K562 (cell line): ENCODE results near the gene C2orf76. TPM values are rescaled to one million over a fixed set of nuclear protein-coding genes. Genes with fewer than 3 reads are reported as not detected.

ENCODE experiments used
- CHD1 ChIP-seq: fragments of 200-600 bp; sonication (generic); IDR thresholded peaks from one replicate; pipeline ENCODE4 v1.6.1; 2012; ENCODE audit warnings: mild to moderate bottlenecking, moderate library complexity, low read length, inconsistent platforms
- CREBBP ChIP-seq: IDR thresholded peaks from one replicate; pipeline ENCODE4 v1.6.1; 2012; ENCODE audit warnings: low read depth, mild to moderate bottlenecking, control low read depth, inconsistent platforms, low read length
- FOXA1 ChIP-seq: fragments of 450-650 bp; IDR thresholded peaks from 2 replicates; pipeline ENCODE4 v1.6.1; 2016; ENCODE audit warnings: mild to moderate bottlenecking, borderline replicate concordance
- GATA2 ChIP-seq: sonication (generic); formaldehyde crosslinking; IDR thresholded peaks from 2 replicates; pipeline ENCODE4 v1.4.0; 2020; ENCODE audit warnings: mild to moderate bottlenecking, missing genetic modification reagents
- IFI16 ChIP-seq: fragments of 250-450 bp; sonication (Bioruptor Pico); IDR thresholded peaks from 2 replicates; pipeline ENCODE4 v2.1.2; 2022; ENCODE audit warnings: mild to moderate bottlenecking, inconsistent platforms
- KDM4B ChIP-seq, 2 experiments: fragments of 450-650 bp in 1 of 2; sonication (generic) in 1 of 2; IDR thresholded peaks; 2 replicates each; pipeline ENCODE4 v1.6.1; 2016 to 2017; ENCODE audit warnings: borderline replicate concordance in 2 of 2, antibody characterized with exemption in 1 of 2, low read depth in 1 of 2, mild to moderate bottlenecking in 1 of 2
- LCOR ChIP-seq: sonication (generic); formaldehyde crosslinking; IDR thresholded peaks from 2 replicates; pipeline ENCODE4 v1.8.0; 2022; ENCODE audit warnings: mild to moderate bottlenecking, missing genetic modification reagents
- NONO ChIP-seq, 2 experiments: fragments of 200-400 bp in 1 of 2; fragments of 450-650 bp in 1 of 2; formaldehyde crosslinking in 1 of 2; IDR thresholded peaks; 2 replicates each; pipeline ENCODE4 v1.6.1; 2017; ENCODE audit warnings: low read depth in 2 of 2, mild to moderate bottlenecking in 2 of 2, moderate library complexity in 2 of 2, low read length in 1 of 2
- PCBP2 ChIP-seq: fragments of 200-400 bp; formaldehyde crosslinking; IDR thresholded peaks from 2 replicates; pipeline ENCODE4 v1.6.1; 2018; ENCODE audit warnings: low read length, low read depth, mild to moderate bottlenecking, moderate library complexity; ENCODE audit not compliant: poor library complexity, severe bottlenecking
- PURB ChIP-seq: sonication (generic); formaldehyde crosslinking; IDR thresholded peaks from 2 replicates; pipeline ENCODE4 v1.9.0; 2021; ENCODE audit warnings: low read depth, mild to moderate bottlenecking, missing genetic modification reagents
- SMAD2 ChIP-seq: fragments of 150-350 bp; IDR thresholded peaks from 2 replicates; pipeline ENCODE4 v1.6.1; 2014; ENCODE audit warnings: low read depth, mild to moderate bottlenecking, low read length
- THRAP3 ChIP-seq: fragments of 450-650 bp; IDR thresholded peaks from 2 replicates; pipeline ENCODE4 v1.6.1; 2016; ENCODE audit warnings: mild to moderate bottlenecking, inconsistent platforms, borderline replicate concordance
- TSC22D4 ChIP-seq: fragments of 450-650 bp; IDR thresholded peaks from 2 replicates; pipeline ENCODE4 v1.6.1; 2016; ENCODE audit warnings: missing genetic modification characterization, missing biosample characterization, control low read depth
- ZC3H4 ChIP-seq: sonication (generic); formaldehyde crosslinking; IDR thresholded peaks from 2 replicates; pipeline ENCODE4 v1.9.0; 2021; ENCODE audit warnings: missing genetic modification reagents, borderline replicate concordance
- ZNF561 ChIP-seq: fragments of 450-650 bp; formaldehyde crosslinking; conservative IDR thresholded peaks from 2 replicates; pipeline ENCODE4 v1.4.0; 2020; ENCODE audit warnings: mild to moderate bottlenecking, moderate library complexity
- polyA plus RNA-seq, 8 experiments: library from polyadenylated mRNA; depleted of rRNA in 4 of 8; stranded (reverse) in 5 of 8; unstranded in 3 of 8; fragments of >200 nt; fragmentation: Nextera tagmentation in 2 of 8; fragmentation: Illumina TruSeq in 1 of 8; extraction: Ambion mirVana in 2 of 8; extraction: Trizol in 1 of 8; gene quantifications; 2 replicates each; pipeline versions ENCODE4 v1.2.1 to v1.2.3, GENCODE V29; 2011 to 2014; ENCODE audit warnings: inconsistent platforms in 1 of 8, missing spikeins in 1 of 8
- total RNA-seq, 7 experiments: library from RNA; depleted of rRNA in 6 of 7; stranded (reverse); fragments of >200 nt in 6 of 7; fragmentation: Illumina TruSeq in 2 of 7; extraction: Trizol in 2 of 7; gene quantifications; 2 replicates each; pipeline versions ENCODE4 v1.2.1 to v1.2.3, GENCODE V29; 2011 to 2021; ENCODE audit warnings: low replicate concordance in 1 of 7
- TF ChIP-seq, protein P1 (sequence below): fragments of 200-800 bp; sonication (Bioruptor generic); IDR thresholded peaks from 2 replicates; pipeline ENCODE4 v1.6.1; 2017; ENCODE audit warnings: missing genetic modification characterization, missing compliant biosample characterization
- TF ChIP-seq, protein P2 (sequence below): sonication (generic); formaldehyde crosslinking; IDR thresholded peaks from 2 replicates; pipeline ENCODE4 v1.8.0; 2022; ENCODE audit warnings: missing genetic modification reagents, mild to moderate bottlenecking, borderline replicate concordance
- TF ChIP-seq, protein P3 (sequence below): fragments of 450-650 bp; IDR thresholded peaks from 2 replicates; pipeline ENCODE4 v1.6.1; 2014; ENCODE audit warnings: low read depth, mild to moderate bottlenecking, moderate library complexity, borderline replicate concordance
- TF ChIP-seq, protein P4 (sequence below): fragments of 450-650 bp; formaldehyde crosslinking; IDR thresholded peaks from 2 replicates; pipeline ENCODE4 v1.4.0; 2020; ENCODE audit warnings: mild to moderate bottlenecking, moderate library complexity
- TF ChIP-seq, protein P5 (sequence below): sonication (generic); formaldehyde crosslinking; IDR thresholded peaks from 2 replicates; pipeline ENCODE4 v1.9.0; 2022; ENCODE audit warnings: mild to moderate bottlenecking, missing genetic modification reagents

The C2orf76 gene
- total and polyA plus RNA-seq, 9 of the 15 experiments (the other 6 are each of a cell fraction or from before 2014, with no cell fraction given) = 4.8 to 26.2 (median 14.5) TPM

DNA sequence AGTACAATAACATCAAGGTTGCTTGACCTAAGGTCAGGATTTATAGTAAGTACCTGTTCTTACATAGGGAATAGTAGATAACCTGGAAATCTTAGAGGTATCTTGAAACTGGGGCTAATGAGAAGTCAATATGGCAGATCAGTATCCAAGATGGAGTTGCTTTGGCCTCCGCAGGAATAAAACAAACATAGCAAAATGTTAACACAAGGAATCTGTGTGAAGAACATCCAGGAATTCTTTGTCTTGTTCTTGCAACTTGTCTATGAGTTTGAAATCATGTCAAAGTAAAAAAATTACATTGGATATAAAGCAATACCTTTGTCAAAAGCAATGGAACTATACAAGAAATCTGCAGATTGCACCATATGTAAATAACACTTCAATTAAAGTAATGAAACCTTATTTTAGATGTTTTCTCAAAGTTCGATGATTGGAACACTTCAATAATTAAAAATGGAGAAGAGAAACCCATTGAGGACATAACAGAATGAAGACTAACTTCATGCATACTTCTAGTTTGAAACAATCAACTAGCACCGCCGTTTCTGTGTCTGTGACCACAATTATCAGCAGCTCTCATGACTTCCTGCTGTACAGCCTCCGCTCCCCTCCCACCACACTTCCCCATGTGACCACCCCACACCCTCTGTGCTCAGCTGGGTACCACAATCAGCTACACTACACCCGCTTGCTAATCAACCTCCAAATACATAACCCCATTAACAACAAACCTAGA lies 27.6 kb downstream of the C2orf76 start (continued):
- no peak; the same call in 1 of the 2 replicates for TF ChIP-seq ZNF561 (CRISPR knock-in tag)
- TF ChIP-seq CHD1 = no peak
- TF ChIP-seq, protein P1, sequence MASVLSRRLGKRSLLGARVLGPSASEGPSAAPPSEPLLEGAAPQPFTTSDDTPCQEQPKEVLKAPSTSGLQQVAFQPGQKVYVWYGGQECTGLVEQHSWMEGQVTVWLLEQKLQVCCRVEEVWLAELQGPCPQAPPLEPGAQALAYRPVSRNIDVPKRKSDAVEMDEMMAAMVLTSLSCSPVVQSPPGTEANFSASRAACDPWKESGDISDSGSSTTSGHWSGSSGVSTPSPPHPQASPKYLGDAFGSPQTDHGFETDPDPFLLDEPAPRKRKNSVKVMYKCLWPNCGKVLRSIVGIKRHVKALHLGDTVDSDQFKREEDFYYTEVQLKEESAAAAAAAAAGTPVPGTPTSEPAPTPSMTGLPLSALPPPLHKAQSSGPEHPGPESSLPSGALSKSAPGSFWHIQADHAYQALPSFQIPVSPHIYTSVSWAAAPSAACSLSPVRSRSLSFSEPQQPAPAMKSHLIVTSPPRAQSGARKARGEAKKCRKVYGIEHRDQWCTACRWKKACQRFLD (CRISPR knock-in tag) = peak; percentile 95
- TF ChIP-seq PCBP2 = no peak
- peak; percentile 77; the same call in 1 of the 2 replicates for TF ChIP-seq IFI16 (CRISPR knock-in tag)
- no peak for TF ChIP-seq FOXA1
- TF ChIP-seq, protein P2, sequence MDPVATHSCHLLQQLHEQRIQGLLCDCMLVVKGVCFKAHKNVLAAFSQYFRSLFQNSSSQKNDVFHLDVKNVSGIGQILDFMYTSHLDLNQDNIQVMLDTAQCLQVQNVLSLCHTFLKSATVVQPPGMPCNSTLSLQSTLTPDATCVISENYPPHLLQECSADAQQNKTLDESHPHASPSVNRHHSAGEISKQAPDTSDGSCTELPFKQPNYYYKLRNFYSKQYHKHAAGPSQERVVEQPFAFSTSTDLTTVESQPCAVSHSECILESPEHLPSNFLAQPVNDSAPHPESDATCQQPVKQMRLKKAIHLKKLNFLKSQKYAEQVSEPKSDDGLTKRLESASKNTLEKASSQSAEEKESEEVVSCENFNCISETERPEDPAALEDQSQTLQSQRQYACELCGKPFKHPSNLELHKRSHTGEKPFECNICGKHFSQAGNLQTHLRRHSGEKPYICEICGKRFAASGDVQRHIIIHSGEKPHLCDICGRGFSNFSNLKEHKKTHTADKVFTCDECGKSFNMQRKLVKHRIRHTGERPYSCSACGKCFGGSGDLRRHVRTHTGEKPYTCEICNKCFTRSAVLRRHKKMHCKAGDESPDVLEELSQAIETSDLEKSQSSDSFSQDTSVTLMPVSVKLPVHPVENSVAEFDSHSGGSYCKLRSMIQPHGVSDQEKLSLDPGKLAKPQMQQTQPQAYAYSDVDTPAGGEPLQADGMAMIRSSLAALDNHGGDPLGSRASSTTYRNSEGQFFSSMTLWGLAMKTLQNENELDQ (CRISPR knock-in tag) = no peak
- TF ChIP-seq, protein P3, sequence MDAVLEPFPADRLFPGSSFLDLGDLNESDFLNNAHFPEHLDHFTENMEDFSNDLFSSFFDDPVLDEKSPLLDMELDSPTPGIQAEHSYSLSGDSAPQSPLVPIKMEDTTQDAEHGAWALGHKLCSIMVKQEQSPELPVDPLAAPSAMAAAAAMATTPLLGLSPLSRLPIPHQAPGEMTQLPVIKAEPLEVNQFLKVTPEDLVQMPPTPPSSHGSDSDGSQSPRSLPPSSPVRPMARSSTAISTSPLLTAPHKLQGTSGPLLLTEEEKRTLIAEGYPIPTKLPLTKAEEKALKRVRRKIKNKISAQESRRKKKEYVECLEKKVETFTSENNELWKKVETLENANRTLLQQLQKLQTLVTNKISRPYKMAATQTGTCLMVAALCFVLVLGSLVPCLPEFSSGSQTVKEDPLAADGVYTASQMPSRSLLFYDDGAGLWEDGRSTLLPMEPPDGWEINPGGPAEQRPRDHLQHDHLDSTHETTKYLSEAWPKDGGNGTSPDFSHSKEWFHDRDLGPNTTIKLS = no peak
- no peak for TF ChIP-seq ZC3H4
- TF ChIP-seq KDM4B (IDR thresholded peaks at IDR 0.05; ENCODE audit: borderline replicate concordance in 2 of 2, low read depth in 1 of 2) = no peak
- no peak for TF ChIP-seq SMAD2
- no peak for TF ChIP-seq PURB (CRISPR knock-in tag)
- TF ChIP-seq NONO (IDR thresholded peaks at IDR 0.05; ENCODE audit: low read depth in 2 of 2, low read length in 1 of 2) = no peak
- TF ChIP-seq THRAP3 = no peak
- TF ChIP-seq, protein P4, sequence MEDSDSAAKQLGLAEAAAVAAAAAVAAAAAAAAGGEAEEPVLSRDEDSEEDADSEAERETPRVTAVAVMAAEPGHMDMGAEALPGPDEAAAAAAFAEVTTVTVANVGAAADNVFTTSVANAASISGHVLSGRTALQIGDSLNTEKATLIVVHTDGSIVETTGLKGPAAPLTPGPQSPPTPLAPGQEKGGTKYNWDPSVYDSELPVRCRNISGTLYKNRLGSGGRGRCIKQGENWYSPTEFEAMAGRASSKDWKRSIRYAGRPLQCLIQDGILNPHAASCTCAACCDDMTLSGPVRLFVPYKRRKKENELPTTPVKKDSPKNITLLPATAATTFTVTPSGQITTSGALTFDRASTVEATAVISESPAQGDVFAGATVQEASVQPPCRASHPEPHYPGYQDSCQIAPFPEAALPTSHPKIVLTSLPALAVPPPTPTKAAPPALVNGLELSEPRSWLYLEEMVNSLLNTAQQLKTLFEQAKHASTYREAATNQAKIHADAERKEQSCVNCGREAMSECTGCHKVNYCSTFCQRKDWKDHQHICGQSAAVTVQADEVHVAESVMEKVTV (CRISPR knock-in tag) = no peak
- TF ChIP-seq, protein P5, sequence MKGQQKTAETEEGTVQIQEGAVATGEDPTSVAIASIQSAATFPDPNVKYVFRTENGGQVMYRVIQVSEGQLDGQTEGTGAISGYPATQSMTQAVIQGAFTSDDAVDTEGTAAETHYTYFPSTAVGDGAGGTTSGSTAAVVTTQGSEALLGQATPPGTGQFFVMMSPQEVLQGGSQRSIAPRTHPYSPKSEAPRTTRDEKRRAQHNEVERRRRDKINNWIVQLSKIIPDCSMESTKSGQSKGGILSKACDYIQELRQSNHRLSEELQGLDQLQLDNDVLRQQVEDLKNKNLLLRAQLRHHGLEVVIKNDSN (CRISPR knock-in tag) = peak; percentile 81
- no peak for TF ChIP-seq GATA2 (CRISPR knock-in tag)
- no peak for TF ChIP-seq CREBBP
- no peak for TF ChIP-seq TSC22D4 (tag)
- no peak for TF ChIP-seq LCOR
